Right cardiac atrium (tissue), 5 donors: ENCODE data around the gene TRMT11. TPM values are rescaled to one million over a fixed set of nuclear protein-coding genes. Genes with fewer than 3 reads are reported as not detected.

Source experiments
- ATAC-seq, 2 donors: fragments of 200-7000 bp; cut with Tn5 transposase; one replicate each; pipeline versions ENCODE4 v1.8.0 to v1.9.1; 2020; ENCODE audit warnings: moderate library complexity in 2 of 2, mild to moderate bottlenecking in 1 of 2
- DNase-seq, 3 donors: peaks; one replicate each; pipeline ENCODE4 v3.0.0-alpha.2; 2020
- H3K27ac ChIP-seq: one replicate; pipeline ENCODE4 v1.5.1; 2013; ENCODE audit warnings: mild to moderate bottlenecking, low read length, control low read depth, moderate library complexity
- H3K27me3 ChIP-seq: one replicate; pipeline ENCODE4 v1.6.1; 2013; ENCODE audit not compliant: control insufficient read depth, insufficient read depth
- H3K4me1 ChIP-seq: one replicate; pipeline ENCODE4 v1.6.1; 2013; ENCODE audit warnings: low read length; ENCODE audit not compliant: control insufficient read depth, insufficient read depth
- H3K4me3 ChIP-seq: one replicate; pipeline ENCODE4 v1.5.1; 2013; ENCODE audit warnings: low read length, control low read depth
- H3K9me3 ChIP-seq: one replicate; pipeline ENCODE4 v1.6.1; 2013; ENCODE audit warnings: low read length; ENCODE audit not compliant: control insufficient read depth
- WGBS: extraction: QIAGEN DNeasy Blood & Tissue Kit; methylation state at CpG from one replicate; pipeline ENCODE4 v1.1.7; 2013; 5-methylcytosine and 5-hydroxymethylcytosine counted together
- intact Hi-C, 4 donors: fragments of 100-400 bp; cut with DNase I; formaldehyde crosslinking; loops; one replicate each; pipeline versions ENCODE4 v1.11.0 to v1.14.0; 2022 to 2023
- polyA plus RNA-seq: library from polyadenylated mRNA; stranded (reverse); fragments of 200-250 nt; gene quantifications from one replicate; pipeline ENCODE4 v1.2.3, GENCODE V29; 2013
- total RNA-seq, 4 donors: library from RNA; stranded (reverse); fragmentation: NEBNext Ultra II Directional; extraction: Animal tissue kit (Norgen Biotek cat#: 25700); gene quantifications; one replicate each; pipeline ENCODE4 v1.2.1, GENCODE V29; 2021
- donor health status: healthy with polysubstance abuse.
- donor health status: DM: no; HTN: yes; CAD: no.
- donor health status: DM: no; HTN: no; CAD: no.
- donor health status: DM: no; HTN: yes; CAD: no; lungs with severe emphysema.
- donor health status: DM: yes; HTN: yes; CAD: no.

The TRMT11 gene
- total and polyA plus RNA-seq, 5 donors, result 12.0 to 15.6 (median 15.0) TPM

DNA sequence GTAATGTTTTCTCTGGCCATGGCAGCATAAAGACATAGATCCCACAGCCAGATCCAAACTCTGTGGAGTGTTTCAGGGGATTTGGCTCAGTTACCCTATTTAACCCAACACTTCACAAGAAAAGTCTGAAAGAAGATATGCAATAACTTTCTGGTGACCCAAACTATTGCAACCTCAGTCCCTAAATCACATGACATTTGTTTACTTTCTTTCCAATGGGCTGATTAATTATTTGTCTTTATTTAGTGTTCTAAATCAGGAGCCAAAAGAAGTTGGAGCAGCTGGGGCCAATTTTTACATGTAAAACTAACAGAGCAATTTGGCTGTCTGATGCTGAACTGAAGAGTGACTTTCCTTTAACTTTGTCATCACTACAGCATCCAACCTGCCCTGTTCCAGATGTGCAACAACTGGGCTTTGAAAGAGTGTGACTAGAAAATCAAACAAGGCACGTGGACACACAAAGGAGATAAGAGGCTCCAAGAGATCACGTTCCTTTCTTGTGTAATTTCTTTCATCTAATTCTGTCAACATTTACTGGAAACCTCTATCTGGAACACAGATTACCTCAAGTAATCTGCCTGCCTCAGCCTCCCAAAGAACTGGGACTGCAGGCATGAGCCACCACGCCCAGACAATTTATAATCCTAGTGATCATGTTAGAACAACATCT, 90.8 kb downstream of the TRMT11 start:
- ATAC-seq (no peak), DNase-seq (no peak)
- WGBS, result 59% methylated on average over 3 of the region's 3 CpGs
- Histone ChIP-seq H3K4me3 (no peak overlapping the region), H3K27me3 (no peaks in the 10 kb centered on the region), H3K27ac (no peak overlapping the region), H3K4me1 (no peaks in the 10 kb centered on the region), H3K9me3 (no peaks in the 10 kb centered on the region)
- intact Hi-C loops, result no loop called here

DNA sequence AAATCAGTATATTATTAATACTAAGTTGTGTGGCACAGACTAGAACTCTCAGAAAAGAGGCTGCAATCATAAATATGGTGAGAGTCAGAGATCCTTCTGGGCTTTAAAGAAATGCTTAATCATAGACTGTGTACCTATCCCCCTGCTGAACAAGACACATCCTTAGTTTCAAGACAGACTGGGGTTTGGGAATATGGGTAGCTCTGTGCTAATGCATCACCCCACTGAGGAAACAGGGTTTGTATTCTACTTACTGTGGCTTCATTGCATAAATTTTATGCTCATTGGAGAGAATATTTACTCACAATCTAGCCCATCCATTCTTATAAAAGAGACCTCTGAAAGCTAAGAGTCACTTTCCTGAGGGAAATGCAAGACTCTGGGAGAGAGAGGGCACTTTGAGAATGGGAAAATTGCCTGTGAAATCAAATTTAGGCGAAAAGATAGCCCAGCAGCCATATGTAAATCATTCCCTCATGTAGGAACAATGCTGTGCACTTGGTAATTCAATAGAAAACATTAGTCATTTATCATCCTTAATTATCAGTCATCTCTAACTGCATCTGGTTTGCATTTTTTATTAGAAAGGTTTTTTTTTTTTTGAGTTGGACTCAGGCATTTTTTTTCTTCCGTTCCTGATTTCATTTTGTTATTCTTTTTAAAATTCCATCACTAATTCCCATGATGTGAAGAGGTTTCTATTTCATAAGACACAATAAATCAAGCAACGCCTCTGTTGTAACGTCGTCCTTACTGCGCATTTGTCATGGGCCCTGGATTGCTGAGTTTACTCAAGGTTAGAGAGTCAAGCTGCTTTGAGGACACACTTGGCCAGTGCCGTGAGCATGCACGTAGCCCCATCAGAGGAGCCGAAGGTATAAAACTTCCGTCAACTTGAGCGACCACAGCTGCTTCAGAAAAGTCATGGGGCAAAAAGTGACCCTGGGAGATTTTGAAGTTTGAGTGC, 91.8 kb downstream of the TRMT11 start:
- 95% methylated on average over 11 of the region's 11 CpGs for WGBS
- no peak overlapping the region for H3K27ac ChIP-seq
- no peaks in the 10 kb centered on the region for H3K4me1 ChIP-seq
- no peak overlapping the region for H3K4me3 ChIP-seq
- H3K9me3 ChIP-seq, result no peaks in the 10 kb centered on the region
- no peaks in the 10 kb centered on the region for H3K27me3 ChIP-seq
- intact Hi-C loops, result no loop called here
- no peak for ATAC-seq
- DNase-seq, result no peak

DNA sequence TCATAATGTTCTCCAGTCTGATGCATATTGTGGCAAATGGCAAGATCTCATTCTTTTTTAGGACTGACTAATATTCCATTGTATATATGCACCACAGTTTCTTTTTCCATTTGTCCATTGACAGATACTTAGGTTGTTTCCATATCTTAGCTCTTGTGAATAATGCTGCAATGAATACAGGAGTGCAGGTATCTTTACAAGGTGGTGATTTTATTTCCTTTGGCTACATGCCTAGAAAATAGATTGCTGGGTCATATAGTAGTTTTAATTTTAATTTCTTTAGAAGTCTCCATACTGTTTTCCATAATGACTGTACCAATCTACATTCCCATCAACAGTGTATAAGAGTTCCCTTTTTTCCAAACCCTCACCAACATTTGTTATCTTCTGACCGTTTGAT, 97.5 kb downstream of the TRMT11 start:
- Histone ChIP-seq H3K4me1 (no peaks in the 10 kb centered on the region), H3K9me3 (no peaks in the 10 kb centered on the region), H3K27me3 (no peaks in the 10 kb centered on the region), H3K27ac (no peak overlapping the region), H3K4me3 (no peak overlapping the region)
- no peak for DNase-seq
- WGBS, result 94% methylated on average over 1 of the region's 1 CpG
- intact Hi-C loops, result no loop called here
- ATAC-seq, result no peak

DNA sequence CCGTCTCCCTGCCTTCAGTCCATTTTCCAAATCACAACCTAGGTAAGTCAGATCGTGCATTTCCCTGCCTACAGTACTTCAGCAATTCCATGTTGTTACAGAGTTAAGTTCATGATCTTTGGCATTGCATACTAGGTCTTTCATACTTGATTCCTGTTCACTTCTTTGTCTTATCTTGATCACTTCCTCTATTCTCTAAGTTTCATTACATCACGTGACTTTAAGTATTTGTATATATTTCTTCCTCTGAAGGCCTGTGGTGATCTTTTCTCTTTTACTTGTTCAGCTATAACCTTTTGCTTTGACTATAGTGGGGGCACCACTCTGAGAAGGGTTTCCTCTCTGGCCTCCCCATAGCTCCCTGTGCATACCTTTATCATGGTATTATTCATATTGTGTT, 100.2 kb downstream of the TRMT11 start:
- ATAC-seq (no peak), DNase-seq (no peak)
- H3K27me3 ChIP-seq, result no peaks in the 10 kb centered on the region
- intact Hi-C loops, result no loop called here
- no peaks in the 10 kb centered on the region for H3K4me1 ChIP-seq
- no peak overlapping the region for H3K27ac ChIP-seq
- no peaks in the 10 kb centered on the region for H3K9me3 ChIP-seq
- no peak overlapping the region for H3K4me3 ChIP-seq
- 72% methylated on average over 3 of the region's 3 CpGs for WGBS

Other genes starting within 250 kb of the TRMT11 start
- 1 to 10 TPM; 2.6 to 6.0 (median 3.7) TPM for gene HEY2, start 236.9 kb upstream of the TRMT11 start, total RNA-seq
- gene HEY2, start 236.9 kb upstream of the TRMT11 start, polyA plus RNA-seq, result 3.1 TPM
- gene NCOA7, start 195.6 kb upstream of the TRMT11 start, total RNA-seq, result 10 to 100 TPM; 12.6 to 18.6 (median 17.0) TPM
- 5.9 TPM for gene NCOA7, start 195.6 kb upstream of the TRMT11 start, polyA plus RNA-seq
- gene HINT3, start 29.8 kb upstream of the TRMT11 start, total RNA-seq, result 10 to 100 TPM; 27.4 to 31.0 (median 28.3) TPM
- 13.0 TPM for gene HINT3, start 29.8 kb upstream of the TRMT11 start, polyA plus RNA-seq